Activated CD4-positive, alpha-beta T cell treated with anti-CD3 and anti-CD28 coated beads, Interleukin-10, Interleukin-2, amounts not matched to agents 100 ng/mL and 50 ng/mL, durations not matched to agents 16 hours and 8 hours (primary cell): Measurements from ENCODE around the gene DSP.

Experiments
- DNase-seq: peaks from one replicate; pipeline ENCODE4 v3.0.0-alpha.2; 2020

DSP gene

DNA sequence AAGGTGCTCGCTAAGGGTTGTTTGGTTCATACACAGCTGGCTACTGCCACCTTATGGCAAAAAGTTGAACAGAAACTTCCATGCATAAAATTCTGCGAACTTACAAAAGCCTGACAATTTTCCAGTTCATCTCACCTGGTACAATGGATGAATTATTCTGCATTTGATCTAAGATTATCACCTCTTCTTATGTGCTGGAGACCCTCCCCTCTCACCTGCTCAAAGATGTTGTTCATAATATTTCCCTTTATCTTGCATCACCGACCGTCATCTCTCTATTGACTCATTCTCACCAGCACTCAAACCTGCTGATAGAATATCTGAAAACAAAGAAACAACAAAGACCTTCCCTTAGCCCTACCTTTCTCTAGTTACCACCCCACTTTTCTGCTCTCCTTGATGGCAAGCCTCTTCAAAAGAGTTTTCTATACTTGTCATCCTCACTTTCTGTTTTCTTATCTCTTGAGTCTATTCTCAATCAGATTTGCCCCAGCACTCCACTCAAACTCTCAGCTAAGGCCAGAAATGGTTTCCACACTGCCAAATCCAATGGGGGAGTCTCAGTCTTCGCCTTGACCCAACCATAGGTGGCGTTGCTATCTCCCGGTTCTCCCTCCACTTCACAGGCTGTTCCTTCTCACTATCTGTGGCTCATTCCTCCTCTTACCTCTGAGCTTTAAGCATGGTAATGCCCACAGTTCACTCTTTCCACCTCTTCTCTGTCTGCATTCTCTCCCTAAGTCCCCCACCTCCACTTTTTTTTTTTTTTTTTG, 74.3 kb downstream of the DSP start:
- peak; percentile 58 for DNase-seq

- peak; percentile 63 for DNase-seq
Observed at GRCh38 chr6:7617801-7618764, 76.6 kb downstream of the DSP start.

- no peak for DNase-seq
Observed at GRCh38 chr6:7621761-7622160, 80.3 kb downstream of the DSP start.

GRCh38 chr6:7624796-7625710, 83.6 kb downstream of the DSP start:
- DNase-seq = no peak

GRCh38 chr6:7628479-7628878, 87.0 kb downstream of the DSP start:
- DNase-seq = no peak

- DNase-seq = no peak
Observed at GRCh38 chr6:7628909-7629308, 87.4 kb downstream of the DSP start.

GRCh38 chr6:7629321-7629720, 87.8 kb downstream of the DSP start:
- no peak for DNase-seq

- no peak for DNase-seq
Observed at GRCh38 chr6:7630792-7631191, 89.3 kb downstream of the DSP start.

DNA sequence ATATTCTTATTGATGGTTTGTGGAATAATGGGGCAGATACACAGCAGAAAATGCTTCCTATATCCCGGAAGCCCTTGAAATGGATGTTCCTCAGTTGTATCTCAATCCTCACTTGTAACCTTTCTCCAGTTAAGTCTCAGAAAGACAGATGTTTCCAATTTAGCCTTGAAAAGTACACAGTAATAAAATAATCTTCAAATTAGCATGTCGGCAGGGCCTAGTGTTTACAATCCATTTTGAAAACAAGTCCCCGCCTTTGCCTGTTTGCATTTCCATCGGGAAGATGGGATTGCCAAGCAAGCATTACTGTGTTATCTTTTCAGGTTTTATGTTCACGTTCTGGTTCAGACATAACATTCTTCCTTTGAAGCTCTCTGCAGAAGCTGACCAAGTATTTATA, 90.0 kb downstream of the DSP start:
- DNase-seq = no peak

DNA sequence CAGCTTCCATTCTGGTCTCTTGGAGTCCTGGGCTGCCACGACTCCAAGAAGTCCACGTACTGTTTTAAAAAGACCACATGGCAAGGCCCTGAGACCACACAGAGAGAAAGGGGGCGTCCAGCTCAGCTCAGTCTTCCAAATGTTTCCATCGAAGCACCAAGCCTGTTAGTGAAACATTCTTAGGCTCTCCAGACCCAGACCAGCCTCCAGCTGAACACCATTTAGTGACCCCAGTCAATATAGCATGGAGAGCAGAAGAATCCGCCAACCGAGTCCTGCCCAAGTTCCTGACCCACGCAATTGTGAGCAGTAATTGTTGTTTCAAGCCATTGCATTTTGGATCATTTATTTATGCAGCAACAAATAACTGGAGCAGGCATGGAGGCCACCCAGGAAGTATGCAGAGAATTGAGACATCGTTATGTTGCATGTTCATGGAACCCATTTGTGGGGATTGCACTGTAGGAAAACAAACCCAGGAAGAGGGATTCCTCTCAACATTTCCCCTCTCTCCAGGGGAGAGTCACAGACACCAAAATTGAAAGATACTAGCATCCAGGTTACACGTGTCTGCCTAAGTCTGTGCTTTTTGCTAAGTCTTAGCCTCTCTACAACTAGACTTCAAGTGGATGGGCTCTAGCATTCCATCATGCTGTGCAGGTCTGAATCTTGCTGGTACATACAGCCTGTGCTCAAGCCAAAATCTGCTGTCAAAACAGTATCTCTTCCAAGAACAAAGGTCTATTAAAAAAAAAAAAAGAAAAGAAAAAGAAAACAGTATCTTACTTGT, 91.2 kb downstream of the DSP start:
- no peak for DNase-seq

DNA sequence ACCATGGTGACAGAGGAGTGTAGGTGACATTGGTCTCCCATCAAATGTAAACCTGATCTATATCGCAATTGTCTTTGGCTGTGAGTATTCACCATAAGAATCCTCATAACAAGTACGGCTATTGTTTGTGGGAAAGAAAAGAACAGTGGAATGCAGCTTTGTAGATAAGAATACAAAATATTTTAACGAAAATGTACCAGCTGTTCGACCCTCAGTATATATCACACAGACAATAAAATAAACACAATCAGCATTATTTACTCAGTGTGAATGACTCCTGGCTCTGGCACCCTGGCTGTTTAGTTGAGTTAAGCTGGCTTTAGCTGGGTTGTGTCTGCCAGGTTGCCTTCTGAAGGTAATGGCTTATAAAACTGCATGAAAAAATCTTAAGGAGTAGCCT, 91.9 kb downstream of the DSP start:
- DNase-seq = no peak

- no peak for DNase-seq
Observed at GRCh38 chr6:7636151-7636550, 94.7 kb downstream of the DSP start.
